H9 (cell line): ENCODE measurements around the gene SMARCC2. TPM values are rescaled to one million over a fixed set of nuclear protein-coding genes. Genes with fewer than 3 reads are reported as not detected.

Source experiments
- DNase-seq: peaks from one replicate; pipeline ENCODE4 v3.0.0-alpha.2; 2017
- H2AFZ ChIP-seq: one replicate; pipeline ENCODE4 v1.6.1; 2013; ENCODE audit warnings: mild to moderate bottlenecking, low read length, control low read depth, moderate library complexity
- H2AK5ac ChIP-seq: 2 replicates; pipeline ENCODE4 v1.6.1; 2013; ENCODE audit warnings: low read length, control low read depth, mixed read lengths; ENCODE audit not compliant: insufficient read length
- H2BK120ac ChIP-seq: one replicate; pipeline ENCODE4 v1.6.1; 2013; ENCODE audit warnings: low read depth, mild to moderate bottlenecking, low read length, control low read depth, inconsistent platforms; ENCODE audit not compliant: poor library complexity, severe bottlenecking
- H2BK12ac ChIP-seq: 2 replicates; pipeline ENCODE4 v1.6.1; 2013; ENCODE audit warnings: low read length, control low read depth, mixed read lengths, low read depth; ENCODE audit not compliant: insufficient read length
- H2BK15ac ChIP-seq: 2 replicates; pipeline ENCODE4 v1.6.1; 2013; ENCODE audit warnings: low read depth, low read length, control low read depth
- H2BK20ac ChIP-seq: one replicate; pipeline ENCODE4 v1.6.1; 2013; ENCODE audit warnings: low read depth, mild to moderate bottlenecking, low read length, control low read depth, inconsistent platforms; ENCODE audit not compliant: poor library complexity, severe bottlenecking
- H2BK5ac ChIP-seq: 2 replicates; pipeline ENCODE4 v1.6.1; 2013; ENCODE audit warnings: low read length, control low read depth, mixed read lengths; ENCODE audit not compliant: insufficient read length
- H3K14ac ChIP-seq: 2 replicates; pipeline ENCODE4 v1.6.1; 2013; ENCODE audit warnings: low read length, control low read depth; ENCODE audit not compliant: insufficient read depth
- H3K18ac ChIP-seq: 2 replicates; pipeline ENCODE4 v1.6.1; 2013; ENCODE audit warnings: low read depth, mild to moderate bottlenecking, mixed read lengths, low read length, control low read depth; ENCODE audit not compliant: insufficient read length
- H3K23ac ChIP-seq: 2 replicates; pipeline ENCODE4 v1.6.1; 2013; ENCODE audit warnings: low read length, control low read depth, mixed read lengths, low read depth; ENCODE audit not compliant: insufficient read length
- H3K23me2 ChIP-seq: 2 replicates; pipeline ENCODE4 v1.6.1; 2013; ENCODE audit warnings: low read depth, mild to moderate bottlenecking, mixed read lengths, low read length, control low read depth; ENCODE audit not compliant: insufficient read length, poor library complexity, severe bottlenecking
- H3K27ac ChIP-seq: 2 replicates; pipeline ENCODE4 v1.5.1; 2013; ENCODE audit warnings: low read length, control low read depth, mixed read lengths, low read depth; ENCODE audit not compliant: insufficient read length
- H3K27me3 ChIP-seq: 2 replicates; pipeline ENCODE4 v1.6.1; 2013; ENCODE audit warnings: low read length, control low read depth, inconsistent platforms; ENCODE audit not compliant: insufficient read depth
- H3K4ac ChIP-seq: 2 replicates; pipeline ENCODE4 v1.6.1; 2013; ENCODE audit warnings: low read depth, mild to moderate bottlenecking, control low read depth, inconsistent platforms, low read length, moderate library complexity
- H3K4me1 ChIP-seq: 2 replicates; pipeline ENCODE4 v1.6.1; 2013; ENCODE audit warnings: low read length, control low read depth, inconsistent platforms; ENCODE audit not compliant: insufficient read depth
- H3K4me2 ChIP-seq: 2 replicates; pipeline ENCODE4 v1.6.1; 2013; ENCODE audit warnings: low read length, control low read depth, mixed read lengths; ENCODE audit not compliant: insufficient read length, insufficient read depth
- H3K56ac ChIP-seq: 2 replicates; pipeline ENCODE4 v1.6.1; 2013; ENCODE audit warnings: low read depth, mild to moderate bottlenecking, mixed read lengths, low read length, control low read depth; ENCODE audit not compliant: insufficient read length
- H3K79me1 ChIP-seq: 2 replicates; pipeline ENCODE4 v1.6.1; 2013; ENCODE audit warnings: low read depth, mild to moderate bottlenecking, moderate library complexity, low read length, control low read depth, inconsistent platforms; ENCODE audit not compliant: insufficient read depth, poor library complexity, severe bottlenecking
- H3K79me2 ChIP-seq: 2 replicates; pipeline ENCODE4 v1.6.1; 2013; ENCODE audit warnings: low read length, control low read depth, inconsistent platforms; ENCODE audit not compliant: insufficient read depth
- H3K9ac ChIP-seq: 2 replicates; pipeline ENCODE4 v1.6.1; 2013; ENCODE audit warnings: low read length, control low read depth, mixed read lengths; ENCODE audit not compliant: insufficient read length; ENCODE audit errors: extremely low read depth
- H3K9me3 ChIP-seq: one replicate; pipeline ENCODE4 v1.6.1; 2013; ENCODE audit warnings: low read depth, low read length, inconsistent platforms; ENCODE audit not compliant: control insufficient read depth
- H3T11ph ChIP-seq: one replicate; pipeline ENCODE4 v1.6.1; 2013; ENCODE audit warnings: mild to moderate bottlenecking, low read length, control low read depth, inconsistent platforms
- H4K20me1 ChIP-seq: one replicate; pipeline ENCODE4 v1.6.1; 2013; ENCODE audit not compliant: control insufficient read depth, insufficient read length, insufficient read depth
- H4K5ac ChIP-seq: 2 replicates; pipeline ENCODE4 v1.6.1; 2013; ENCODE audit warnings: low read depth, mild to moderate bottlenecking, mixed read lengths, low read length, control low read depth; ENCODE audit not compliant: insufficient read length
- H4K8ac ChIP-seq: replicated peaks from 2 replicates; pipeline ENCODE4 v1.6.1; 2013; ENCODE audit warnings: low read length, control low read depth, mixed read lengths, low read depth; ENCODE audit not compliant: insufficient read length
- H4K91ac ChIP-seq: 2 replicates; pipeline ENCODE4 v1.6.1; 2013; ENCODE audit warnings: low read depth, mild to moderate bottlenecking, moderate library complexity, mixed read lengths, low read length, control low read depth; ENCODE audit not compliant: insufficient read length
- H3K27ac Mint-ChIP-seq, 3 experiments: 2 replicates in 2 of 3; 3 replicates in 1 of 3; pipeline ENCODE4 v1.8.0; 2020 to 2021; ENCODE audit warnings: mixed read lengths in 3 of 3, mild to moderate bottlenecking in 1 of 3, moderate library complexity in 1 of 3
- H3K27me3 Mint-ChIP-seq: 2 replicates; pipeline ENCODE4 v1.8.0; 2021; ENCODE audit warnings: low read depth, mild to moderate bottlenecking, moderate library complexity, mixed read lengths
- H3K36me3 Mint-ChIP-seq, 3 experiments: 2 replicates in 2 of 3; 3 replicates in 1 of 3; pipeline ENCODE4 v1.8.0; 2020 to 2021; ENCODE audit warnings: low read depth in 3 of 3, mixed read lengths in 3 of 3; ENCODE audit not compliant: insufficient read depth in 1 of 3
- H3K4me1 Mint-ChIP-seq, 2 experiments: 2 replicates each; pipeline ENCODE4 v1.8.0; 2020; ENCODE audit warnings: mixed read lengths in 2 of 2
- H3K4me3 Mint-ChIP-seq, 2 experiments: 2 replicates in 1 of 2; 3 replicates in 1 of 2; pipeline ENCODE4 v1.8.0; 2020 to 2021; ENCODE audit warnings: mild to moderate bottlenecking in 2 of 2, mixed read lengths in 2 of 2, moderate library complexity in 1 of 2
- H3K9me3 Mint-ChIP-seq, 2 experiments: 2 replicates in 1 of 2; 3 replicates in 1 of 2; pipeline ENCODE4 v1.8.0; 2020; ENCODE audit warnings: mild to moderate bottlenecking in 2 of 2, mixed read lengths in 2 of 2, moderate library complexity in 1 of 2
- CTCF ChIP-seq: fragments of 200-600 bp; sonication (generic); conservative IDR thresholded peaks from 3 replicates; pipeline ENCODE4 v1.8.0; 2021; ENCODE audit warnings: antibody characterized with exemption, mild to moderate bottlenecking
- total RNA-seq: library from RNA; stranded (reverse); gene quantifications from 2 replicates; pipeline ENCODE4 v1.2.1, GENCODE V29; 2021

Gene SMARCC2
- total RNA-seq, 1 experiment from 2014 or later: 86.9 TPM

GRCh38 chr12:56192582-56192981 is 3.3 kb upstream of the SMARCC2 start:
- H3K4me1 ChIP-seq: peaks cover 8% of the 10 kb centered on the region
- H2BK15ac ChIP-seq: no peak overlapping the region
- H3K4me1 Mint-ChIP-seq: peaks cover 22 to 25% of the 10 kb centered on the region in 2 experiments
- no peak overlapping the region for H3K9ac ChIP-seq
- H3T11ph ChIP-seq: no peak overlapping the region
- no peak overlapping the region for H2BK12ac ChIP-seq
- peaks cover 8% of the 10 kb centered on the region; the same call in 1 of the 2 replicates for H3K79me2 ChIP-seq
- H3K4ac ChIP-seq: no peak overlapping the region
- H3K4me2 ChIP-seq: no peak overlapping the region
- no peaks in the 10 kb centered on the region for H3K9me3 ChIP-seq
- no peak overlapping the region; a peak in 1 of 5 replicates for H3K4me3 Mint-ChIP-seq
- 0 out of 5 replicates have a peak, but pooled peaks cover 0 to 3% of the 10 kb centered on the region in 2 experiments for H3K9me3 Mint-ChIP-seq
- H3K23ac ChIP-seq: no peak overlapping the region
- no peak overlapping the region for H2AK5ac ChIP-seq
- no peak overlapping the region for H2BK120ac ChIP-seq
- H3K56ac ChIP-seq: no peak overlapping the region
- H3K27ac ChIP-seq: no peak overlapping the region
- H4K20me1 ChIP-seq: no peaks in the 10 kb centered on the region
- DNase-seq: no peak
- no peak overlapping the region for H2BK5ac ChIP-seq
- H3K36me3 Mint-ChIP-seq: peaks cover 13 to 20% (median 16%) of the 10 kb centered on the region in 3 experiments; a peak in 6 of 7 replicates
- peaks cover 3% of the 10 kb centered on the region; the same call in 1 of the 2 replicates for H3K27me3 Mint-ChIP-seq
- H3K79me1 ChIP-seq: peaks cover 4% of the 10 kb centered on the region
- no peaks in the 10 kb centered on the region for H3K27me3 ChIP-seq
- no peak overlapping the region for H3K14ac ChIP-seq
- H4K8ac ChIP-seq: no peak overlapping the region
- TF ChIP-seq CTCF: no peak
- no peak overlapping the region for H3K27ac Mint-ChIP-seq
- no peak overlapping the region for H2AFZ ChIP-seq
- no peak overlapping the region for H4K91ac ChIP-seq
- no peak overlapping the region for H3K18ac ChIP-seq
- H4K5ac ChIP-seq: no peak overlapping the region
- H2BK20ac ChIP-seq: no peak overlapping the region
- H3K23me2 ChIP-seq: peaks cover 12% of the 10 kb centered on the region
